ENCODE data around the gene SPAG7. TPM values are rescaled to one million over a fixed set of nuclear protein-coding genes. Genes with fewer than 3 reads are reported as not detected.
"Not testable (repeated sequence)": the region's sequence is repeated elsewhere in the genome, so short reads cannot be mapped to it uniquely, and the experiment has no call there.

Gene SPAG7
- total RNA-seq, 1 experiment from 2014 or later = 97.3 TPM

DNA sequence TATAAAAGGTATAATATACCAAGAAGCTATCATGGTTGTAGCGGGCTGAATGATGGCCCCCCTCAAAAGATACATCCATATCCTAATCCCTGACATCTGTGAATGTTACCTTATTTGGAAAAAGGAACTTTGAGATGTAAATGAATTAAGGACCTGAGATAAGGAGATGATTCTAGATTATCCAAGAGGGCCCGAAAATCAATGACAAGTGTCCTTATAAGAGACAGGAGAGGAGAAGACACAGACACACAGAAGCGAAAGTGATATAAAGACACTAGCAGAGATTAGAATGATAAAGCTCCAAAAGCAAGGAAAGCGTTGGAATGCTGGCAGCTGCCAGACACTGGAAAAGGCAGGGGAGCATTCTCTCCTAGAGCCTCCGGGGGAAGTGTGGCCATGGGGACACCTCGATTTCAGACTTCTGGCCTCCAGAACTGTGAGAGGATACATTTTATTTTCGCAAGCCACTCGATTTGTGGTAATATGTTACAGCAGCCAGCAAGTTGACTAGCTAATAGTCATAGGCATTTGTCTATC lies 48.0 kb downstream of the SPAG7 start:
- TF ChIP-seq KAT7 (CRISPR knock-in tag; IDR thresholded peaks at IDR 0.05; ENCODE audit: borderline replicate concordance) = no peak
- TF ChIP-seq ATF1 (CRISPR knock-in tag; IDR thresholded peaks at IDR 0.05) = no peak
- TF ChIP-seq, protein P1, sequence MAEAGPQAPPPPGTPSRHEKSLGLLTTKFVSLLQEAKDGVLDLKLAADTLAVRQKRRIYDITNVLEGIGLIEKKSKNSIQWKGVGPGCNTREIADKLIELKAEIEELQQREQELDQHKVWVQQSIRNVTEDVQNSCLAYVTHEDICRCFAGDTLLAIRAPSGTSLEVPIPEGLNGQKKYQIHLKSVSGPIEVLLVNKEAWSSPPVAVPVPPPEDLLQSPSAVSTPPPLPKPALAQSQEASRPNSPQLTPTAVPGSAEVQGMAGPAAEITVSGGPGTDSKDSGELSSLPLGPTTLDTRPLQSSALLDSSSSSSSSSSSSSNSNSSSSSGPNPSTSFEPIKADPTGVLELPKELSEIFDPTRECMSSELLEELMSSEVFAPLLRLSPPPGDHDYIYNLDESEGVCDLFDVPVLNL (CRISPR knock-in tag; IDR thresholded peaks at IDR 0.05; ENCODE audit: borderline replicate concordance, low read depth) = no peak
- TF ChIP-seq, protein P2, sequence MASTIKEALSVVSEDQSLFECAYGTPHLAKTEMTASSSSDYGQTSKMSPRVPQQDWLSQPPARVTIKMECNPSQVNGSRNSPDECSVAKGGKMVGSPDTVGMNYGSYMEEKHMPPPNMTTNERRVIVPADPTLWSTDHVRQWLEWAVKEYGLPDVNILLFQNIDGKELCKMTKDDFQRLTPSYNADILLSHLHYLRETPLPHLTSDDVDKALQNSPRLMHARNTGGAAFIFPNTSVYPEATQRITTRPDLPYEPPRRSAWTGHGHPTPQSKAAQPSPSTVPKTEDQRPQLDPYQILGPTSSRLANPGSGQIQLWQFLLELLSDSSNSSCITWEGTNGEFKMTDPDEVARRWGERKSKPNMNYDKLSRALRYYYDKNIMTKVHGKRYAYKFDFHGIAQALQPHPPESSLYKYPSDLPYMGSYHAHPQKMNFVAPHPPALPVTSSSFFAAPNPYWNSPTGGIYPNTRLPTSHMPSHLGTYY (CRISPR knock-in tag; IDR thresholded peaks at IDR 0.05) = no peak
- no peak for TF ChIP-seq HMGA2 (CRISPR knock-in tag; IDR thresholded peaks at IDR 0.05)
- TF ChIP-seq, protein P3, sequence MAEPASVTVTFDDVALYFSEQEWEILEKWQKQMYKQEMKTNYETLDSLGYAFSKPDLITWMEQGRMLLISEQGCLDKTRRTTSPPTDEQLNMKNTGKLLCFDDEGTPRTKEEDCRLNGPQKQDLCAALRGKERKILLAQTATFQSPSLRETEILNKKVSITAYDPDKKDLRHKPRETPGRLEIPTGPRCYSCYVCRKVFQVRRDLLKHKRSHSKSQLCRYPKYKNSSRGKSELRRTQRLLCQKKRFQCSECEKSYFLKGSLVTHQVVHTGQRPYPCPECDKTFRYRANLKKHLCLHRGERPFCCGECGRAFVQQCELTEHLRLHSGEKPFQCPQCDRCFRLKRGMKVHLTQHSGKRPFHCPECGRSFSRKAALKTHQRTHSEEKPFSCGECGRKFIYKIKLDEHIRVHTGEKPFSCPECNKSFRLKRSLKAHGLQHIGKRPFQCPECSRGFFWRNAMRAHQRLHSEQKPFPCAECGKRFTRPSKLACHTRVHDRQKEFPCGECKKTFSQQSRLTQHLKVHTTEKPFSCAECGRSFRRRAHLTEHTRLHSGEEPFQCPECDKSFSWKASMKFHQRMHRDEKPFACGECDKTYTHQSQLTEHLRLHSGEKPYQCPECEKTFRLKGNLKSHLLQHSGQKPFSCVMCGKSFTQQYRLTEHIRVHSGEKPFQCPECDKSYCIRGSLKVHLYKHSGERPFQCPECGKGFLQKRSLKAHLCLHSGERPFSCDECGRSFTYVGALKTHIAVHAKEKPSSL (CRISPR knock-in tag; conservative IDR thresholded peaks at IDR 0.05) = no peak
- TF ChIP-seq, protein P4, sequence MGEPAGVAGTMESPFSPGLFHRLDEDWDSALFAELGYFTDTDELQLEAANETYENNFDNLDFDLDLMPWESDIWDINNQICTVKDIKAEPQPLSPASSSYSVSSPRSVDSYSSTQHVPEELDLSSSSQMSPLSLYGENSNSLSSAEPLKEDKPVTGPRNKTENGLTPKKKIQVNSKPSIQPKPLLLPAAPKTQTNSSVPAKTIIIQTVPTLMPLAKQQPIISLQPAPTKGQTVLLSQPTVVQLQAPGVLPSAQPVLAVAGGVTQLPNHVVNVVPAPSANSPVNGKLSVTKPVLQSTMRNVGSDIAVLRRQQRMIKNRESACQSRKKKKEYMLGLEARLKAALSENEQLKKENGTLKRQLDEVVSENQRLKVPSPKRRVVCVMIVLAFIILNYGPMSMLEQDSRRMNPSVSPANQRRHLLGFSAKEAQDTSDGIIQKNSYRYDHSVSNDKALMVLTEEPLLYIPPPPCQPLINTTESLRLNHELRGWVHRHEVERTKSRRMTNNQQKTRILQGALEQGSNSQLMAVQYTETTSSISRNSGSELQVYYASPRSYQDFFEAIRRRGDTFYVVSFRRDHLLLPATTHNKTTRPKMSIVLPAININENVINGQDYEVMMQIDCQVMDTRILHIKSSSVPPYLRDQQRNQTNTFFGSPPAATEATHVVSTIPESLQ (CRISPR knock-in tag; IDR thresholded peaks at IDR 0.05) = no peak
- TF ChIP-seq EMX1 (CRISPR knock-in tag; IDR thresholded peaks at IDR 0.05) = no peak
- no peak for TF ChIP-seq ZNF232 (CRISPR knock-in tag; IDR thresholded peaks at IDR 0.05)
- TF ChIP-seq, protein P5, sequence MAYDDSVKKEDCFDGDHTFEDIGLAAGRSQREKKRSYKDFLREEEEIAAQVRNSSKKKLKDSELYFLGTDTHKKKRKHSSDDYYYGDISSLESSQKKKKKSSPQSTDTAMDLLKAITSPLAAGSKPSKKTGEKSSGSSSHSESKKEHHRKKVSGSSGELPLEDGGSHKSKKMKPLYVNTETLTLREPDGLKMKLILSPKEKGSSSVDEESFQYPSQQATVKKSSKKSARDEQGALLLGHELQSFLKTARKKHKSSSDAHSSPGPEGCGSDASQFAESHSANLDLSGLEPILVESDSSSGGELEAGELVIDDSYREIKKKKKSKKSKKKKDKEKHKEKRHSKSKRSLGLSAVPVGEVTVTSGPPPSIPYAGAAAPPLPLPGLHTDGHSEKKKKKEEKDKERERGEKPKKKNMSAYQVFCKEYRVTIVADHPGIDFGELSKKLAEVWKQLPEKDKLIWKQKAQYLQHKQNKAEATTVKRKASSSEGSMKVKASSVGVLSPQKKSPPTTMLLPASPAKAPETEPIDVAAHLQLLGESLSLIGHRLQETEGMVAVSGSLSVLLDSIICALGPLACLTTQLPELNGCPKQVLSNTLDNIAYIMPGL (CRISPR knock-in tag; IDR thresholded peaks at IDR 0.05) = no peak
- TF ChIP-seq JUN (CRISPR knock-in tag; IDR thresholded peaks at IDR 0.05) = no peak

DNA sequence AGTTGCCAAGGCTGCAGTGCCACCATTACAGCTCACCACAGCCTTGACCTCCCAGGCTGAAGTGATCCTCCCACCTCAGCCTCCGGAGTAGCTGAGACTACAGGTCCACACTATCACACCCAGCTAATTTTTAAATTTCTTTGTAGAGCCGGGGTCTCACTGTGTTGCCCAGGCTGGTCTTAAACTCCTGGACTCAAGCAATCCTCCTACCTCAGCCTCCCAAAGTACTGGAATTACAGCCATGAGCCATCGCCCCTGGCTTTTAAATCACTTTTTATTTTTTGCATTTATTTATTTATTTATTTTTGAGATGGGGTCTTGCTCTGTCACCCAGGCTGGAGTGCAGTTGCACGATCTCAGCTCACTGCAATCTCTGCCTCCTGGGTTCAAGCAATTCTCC lies 53.1 kb downstream of the SPAG7 start:
- H3K36me3 Mint-ChIP-seq; H3K9me3 Mint-ChIP-seq; H3K4me3 Mint-ChIP-seq; H3K27me3 Mint-ChIP-seq (ENCODE audit: low read depth); ATAC-seq; H3K27ac Mint-ChIP-seq; DNase-seq (ENCODE audit: low spot score); POLR2A ChIA-PET: not testable (repeated sequence)
- CTCF ChIA-PET = interaction anchor here (0.5 kb wide), 1 partner anchor 149 kb away, joined by 3 read pairs; no protein-coding TSS in a partner anchor
- H3K4me1 Mint-ChIP-seq = peaks cover 12% of the 10 kb centered on the region

More for the DNA sequence above, 48.0 kb downstream of the SPAG7 start:
- H3K4me1 Mint-ChIP-seq = peaks cover 7% of the 10 kb centered on the region
- H3K4me3 Mint-ChIP-seq = no peak overlapping the region
- H3K36me3 Mint-ChIP-seq = no peaks in the 10 kb centered on the region
- no peaks in the 10 kb centered on the region for H3K9me3 Mint-ChIP-seq
- ChIA-PET CTCF (interaction anchor here (0.6 to 5.0 kb wide), 7 partner anchors 10 to 353 kb away, joined by 3 to 36 read pairs (median 4); partner anchors contain the start of gene ALOX15), POLR2A (interaction anchor here (1.1 to 2.2 kb wide), 2 partner anchors 11 to 28 kb away, joined by 3 to 12 read pairs; no protein-coding TSS in a partner anchor)
- DNase-seq (ENCODE audit: low spot score) = no peak
- no peaks in the 10 kb centered on the region; the same call in 1 of the 2 replicates for H3K27me3 Mint-ChIP-seq (ENCODE audit: low read depth)
- H3K27ac Mint-ChIP-seq = peak overlapping the region; percentile 15; the same call in 1 of the 2 replicates
- peak; percentile 67 for ATAC-seq

DNA sequence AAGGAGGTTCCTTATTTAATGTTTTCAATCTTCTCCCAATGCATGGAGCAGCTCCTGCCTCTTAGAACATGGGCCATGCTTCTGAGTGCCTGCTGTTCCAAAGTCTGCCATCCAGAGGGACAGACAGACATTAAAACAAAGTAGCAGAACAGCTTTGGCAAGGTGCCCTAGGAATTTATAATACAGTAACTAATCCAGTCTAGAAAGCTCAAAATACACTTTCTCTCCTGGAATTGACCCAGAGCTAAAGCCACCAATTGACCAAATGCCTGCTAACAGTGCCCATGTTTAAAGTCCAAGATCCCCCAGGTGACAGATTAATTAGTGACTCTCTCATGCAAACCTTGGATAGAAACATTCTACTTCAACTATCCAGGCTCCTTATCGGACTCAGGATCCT lies 53.6 kb downstream of the SPAG7 start:
- no peaks in the 10 kb centered on the region for H3K9me3 Mint-ChIP-seq
- ATAC-seq (no peak), DNase-seq (ENCODE audit: low spot score) (no peak)
- ChIA-PET POLR2A (no interaction called here), CTCF (interaction anchor here (0.5 to 1.9 kb wide), 3 partner anchors 13 to 149 kb away, joined by 3 to 5 read pairs (median 4); partner anchors contain the start of gene SPAG7)
- H3K36me3 Mint-ChIP-seq = no peaks in the 10 kb centered on the region
- no peak overlapping the region for H3K4me3 Mint-ChIP-seq
- no peaks in the 10 kb centered on the region; the same call in 1 of the 2 replicates for H3K27me3 Mint-ChIP-seq (ENCODE audit: low read depth)
- H3K4me1 Mint-ChIP-seq = peaks cover 10% of the 10 kb centered on the region
- no peak overlapping the region for H3K27ac Mint-ChIP-seq
- TF ChIP-seq, protein P3 (CRISPR knock-in tag; conservative IDR thresholded peaks at IDR 0.05) = no peak
- no peak for TF ChIP-seq OVOL2 (CRISPR knock-in tag; IDR thresholded peaks at IDR 0.05; ENCODE audit: borderline replicate concordance)
- TF ChIP-seq, protein P6, sequence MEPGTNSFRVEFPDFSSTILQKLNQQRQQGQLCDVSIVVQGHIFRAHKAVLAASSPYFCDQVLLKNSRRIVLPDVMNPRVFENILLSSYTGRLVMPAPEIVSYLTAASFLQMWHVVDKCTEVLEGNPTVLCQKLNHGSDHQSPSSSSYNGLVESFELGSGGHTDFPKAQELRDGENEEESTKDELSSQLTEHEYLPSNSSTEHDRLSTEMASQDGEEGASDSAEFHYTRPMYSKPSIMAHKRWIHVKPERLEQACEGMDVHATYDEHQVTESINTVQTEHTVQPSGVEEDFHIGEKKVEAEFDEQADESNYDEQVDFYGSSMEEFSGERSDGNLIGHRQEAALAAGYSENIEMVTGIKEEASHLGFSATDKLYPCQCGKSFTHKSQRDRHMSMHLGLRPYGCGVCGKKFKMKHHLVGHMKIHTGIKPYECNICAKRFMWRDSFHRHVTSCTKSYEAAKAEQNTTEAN (CRISPR knock-in tag; IDR thresholded peaks at IDR 0.05) = no peak
- TF ChIP-seq, protein P7, sequence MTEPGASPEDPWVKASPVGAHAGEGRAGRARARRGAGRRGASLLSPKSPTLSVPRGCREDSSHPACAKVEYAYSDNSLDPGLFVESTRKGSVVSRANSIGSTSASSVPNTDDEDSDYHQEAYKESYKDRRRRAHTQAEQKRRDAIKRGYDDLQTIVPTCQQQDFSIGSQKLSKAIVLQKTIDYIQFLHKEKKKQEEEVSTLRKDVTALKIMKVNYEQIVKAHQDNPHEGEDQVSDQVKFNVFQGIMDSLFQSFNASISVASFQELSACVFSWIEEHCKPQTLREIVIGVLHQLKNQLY (CRISPR knock-in tag; IDR thresholded peaks at IDR 0.05) = no peak
